Measurements from ENCODE around the gene PSMF1. TPM values are rescaled to one million over a fixed set of nuclear protein-coding genes. Genes with fewer than 3 reads are reported as not detected.

Gene PSMF1
- total and polyA plus RNA-seq, 2 of the 13 experiments (the other 11 are each of a cell fraction or from before 2014, with no cell fraction given) = 82.5 to 86.0 TPM

- 0 out of 2 replicates have a peak, but pooled peaks have one; percentile 25 for TF ChIP-seq RFXAP (CRISPR knock-in tag; IDR thresholded peaks at IDR 0.05; ENCODE audit: borderline replicate concordance)
- peak; percentile 77 for TF ChIP-seq ZNF331 (CRISPR knock-in tag; IDR thresholded peaks at IDR 0.05)
- no peak for TF ChIP-seq MBD4 (IDR thresholded peaks at IDR 0.05; ENCODE audit: borderline replicate concordance, low read length)
- TF ChIP-seq HOXA3 (CRISPR knock-in tag; IDR thresholded peaks at IDR 0.05) = peak; percentile 64
- no peak for TF ChIP-seq MYPOP (CRISPR knock-in tag; IDR thresholded peaks at IDR 0.05)
- no peak for TF ChIP-seq REST (IDR thresholded peaks at IDR 0.05; ENCODE audit: borderline replicate concordance in 1 of 2, low read depth in 1 of 2, low read length in 2 of 2)
- TF ChIP-seq AHDC1 (CRISPR knock-in tag; IDR thresholded peaks at IDR 0.05; ENCODE audit: borderline replicate concordance) = no peak
- no peak for TF ChIP-seq MED13 (CRISPR knock-in tag; IDR thresholded peaks at IDR 0.05)
- TF ChIP-seq PHF5A (CRISPR knock-in tag; IDR thresholded peaks at IDR 0.05; ENCODE audit: low read depth, unreplicated experiment) = no peak
- TF ChIP-seq HOXD1 (CRISPR knock-in tag; IDR thresholded peaks at IDR 0.05) = no peak
- peak; percentile 36; the same call in 1 of the 2 replicates for TF ChIP-seq UBTF (CRISPR knock-in tag; IDR thresholded peaks at IDR 0.05)
- no peak for TF ChIP-seq ZSCAN20 (CRISPR knock-in tag; IDR thresholded peaks at IDR 0.05; ENCODE audit: borderline replicate concordance)
- no peak; the same call in 1 of the 2 replicates for TF ChIP-seq RXRA (CRISPR knock-in tag; IDR thresholded peaks at IDR 0.05)
- TF ChIP-seq MNT (IDR thresholded peaks at IDR 0.05) = no peak
These were observed 94.4 kb downstream of the PSMF1 start (continued) for GRCh38 chr20:1212607-1213396.
